ENCODE data around the gene PLEKHA1. TPM values are rescaled to one million over a fixed set of nuclear protein-coding genes. Genes with fewer than 3 reads are reported as not detected.

The PLEKHA1 gene
- total RNA-seq, 1 experiment from 2014 or later, result 10.0 TPM

DNA sequence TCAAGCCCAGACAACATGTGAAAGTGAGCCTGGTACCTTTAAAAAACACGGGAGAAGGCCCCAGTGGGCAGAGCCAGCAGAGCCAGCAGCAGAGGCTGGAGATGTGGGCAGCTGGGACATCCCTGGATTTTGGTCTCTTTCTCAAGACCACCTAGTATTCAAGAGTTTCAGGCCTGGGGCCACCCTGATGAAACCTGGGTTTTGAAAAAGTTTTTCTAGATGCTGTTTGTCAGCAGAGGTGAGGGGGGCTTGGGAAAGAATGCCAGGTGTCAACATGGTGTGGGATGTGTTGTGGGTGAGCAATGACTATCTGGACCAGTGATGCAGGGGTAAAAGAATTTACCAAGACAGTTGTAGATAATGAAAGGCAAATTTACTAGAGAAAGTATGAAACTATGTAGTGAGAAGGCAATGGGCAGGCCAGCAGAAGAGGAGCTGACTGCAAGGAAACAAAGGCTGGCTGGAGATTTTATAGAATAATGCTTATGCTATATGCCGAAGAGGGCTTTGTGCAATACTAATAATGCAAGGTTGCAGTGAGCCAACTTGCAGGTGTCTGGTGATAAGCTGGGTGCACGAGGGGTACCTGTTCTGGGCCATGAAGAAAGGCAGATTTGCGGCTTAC is 28.1 kb upstream of the PLEKHA1 start:
- no peak for DNase-seq (ENCODE audit: low read depth)

DNA sequence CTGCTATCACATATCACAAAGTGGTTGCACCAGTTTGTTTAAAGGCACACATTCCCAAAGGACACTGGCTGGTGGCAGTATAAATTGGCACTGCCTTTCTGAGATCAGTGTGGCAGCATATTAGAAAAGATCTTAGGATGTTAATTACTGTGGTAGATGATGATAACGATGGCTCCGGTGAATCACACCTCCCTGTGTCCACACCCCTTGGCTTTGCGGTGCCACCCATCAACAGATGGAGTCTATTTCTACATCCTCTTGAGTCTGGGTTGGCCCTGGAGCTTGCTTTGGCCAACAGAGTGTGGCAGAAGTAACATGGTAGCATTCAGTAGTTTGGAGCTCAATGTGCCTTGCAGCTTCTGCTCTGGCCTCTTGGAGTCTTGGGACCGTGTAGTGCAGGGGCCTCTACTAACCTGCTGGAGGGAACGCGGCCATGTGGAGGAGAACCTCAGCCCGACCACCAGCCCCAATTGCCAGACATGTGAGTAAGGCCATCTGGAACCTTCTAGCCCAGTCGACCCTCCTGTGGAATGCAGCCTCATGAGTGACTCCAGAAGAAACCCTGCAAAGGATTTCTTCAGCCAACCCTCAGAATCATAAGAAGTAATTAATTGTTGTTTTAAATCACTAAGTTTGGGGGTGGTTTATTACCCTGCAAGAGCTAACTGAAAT is 27.2 kb upstream of the PLEKHA1 start:
- no peak for DNase-seq (ENCODE audit: low read depth)

- DNase-seq (ENCODE audit: low read depth), result peak; percentile 53
Observed at GRCh38 chr10:122348512-122348911, 26.0 kb upstream of the PLEKHA1 start.

DNA sequence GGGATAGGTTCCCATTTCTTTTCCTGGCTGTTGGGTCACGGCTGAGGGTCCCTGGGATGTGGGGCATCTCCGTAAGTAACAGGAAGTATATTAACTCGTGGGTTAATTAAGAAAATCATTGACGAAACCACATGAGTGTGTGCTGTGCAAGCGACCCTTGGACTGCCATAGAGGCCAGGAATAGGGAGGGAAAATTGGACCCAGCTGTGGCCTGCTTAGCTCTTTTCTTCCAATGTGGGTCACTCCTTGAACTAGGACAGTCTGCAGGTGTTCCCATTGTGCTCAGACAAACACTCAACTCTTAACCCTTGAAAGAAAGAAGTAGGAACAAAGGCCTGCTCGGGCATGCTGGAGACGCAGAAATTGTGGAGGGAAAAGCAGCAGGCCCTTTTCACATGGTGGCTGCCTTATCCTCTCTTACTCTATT is 25.6 kb upstream of the PLEKHA1 start:
- DNase-seq (ENCODE audit: low read depth), result no peak

GRCh38 chr10:122349758-122350369 is 24.6 kb upstream of the PLEKHA1 start:
- no peak for DNase-seq (ENCODE audit: low read depth)

DNA sequence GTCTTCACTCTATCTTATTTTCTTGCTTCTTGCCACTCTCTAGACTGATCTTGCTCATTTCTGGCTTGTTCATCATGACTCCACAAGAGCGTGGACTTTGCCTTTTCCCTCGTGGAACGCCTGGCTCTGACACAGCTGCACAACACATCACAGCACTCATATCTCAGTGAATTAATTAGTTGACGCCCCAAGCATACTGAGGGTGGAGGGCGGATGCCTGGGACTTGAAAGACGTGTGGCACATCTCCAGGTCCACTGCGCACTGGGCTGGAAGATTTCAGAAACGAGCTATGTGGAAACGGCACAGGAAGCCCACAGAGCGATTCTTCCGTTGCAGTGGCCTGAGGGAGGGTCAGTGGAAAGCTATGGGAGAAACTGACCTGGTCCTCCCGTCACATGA is 23.6 kb upstream of the PLEKHA1 start:
- no peak for DNase-seq (ENCODE audit: low read depth)

DNA sequence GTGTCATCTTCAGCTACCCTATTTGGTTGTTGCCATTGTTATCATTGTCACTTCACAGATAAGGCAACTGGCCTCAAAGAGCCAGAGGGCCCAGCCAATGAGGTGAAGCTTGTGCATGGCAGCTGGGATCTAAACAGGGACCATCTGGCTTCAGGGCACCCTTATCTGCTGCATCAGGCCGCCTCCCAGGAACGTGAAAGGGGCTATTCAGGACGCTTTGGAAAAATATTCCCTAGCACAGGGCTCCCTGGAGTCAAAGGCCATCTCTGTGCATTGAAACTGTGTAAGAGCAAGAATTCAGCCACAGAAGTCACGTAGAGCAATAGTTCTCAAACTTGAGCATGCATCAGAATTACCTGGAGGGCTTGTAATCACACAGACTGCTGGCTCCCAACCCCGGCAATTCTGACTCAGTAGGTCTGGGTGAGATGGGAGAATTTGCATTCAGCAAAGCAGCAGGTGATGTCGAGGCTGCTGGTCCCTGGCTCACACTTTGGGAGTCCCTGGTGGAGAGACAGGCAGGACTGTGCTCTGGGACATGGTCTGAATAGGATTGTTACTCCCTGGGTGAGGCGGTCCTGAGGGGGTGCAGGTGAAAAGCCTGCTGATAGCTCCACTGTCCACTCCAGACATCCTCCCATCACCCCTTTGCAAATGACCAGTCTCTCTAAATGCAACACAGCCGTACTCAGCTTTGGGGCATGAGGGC is 21.5 kb upstream of the PLEKHA1 start:
- no peak for DNase-seq (ENCODE audit: low read depth)

DNA sequence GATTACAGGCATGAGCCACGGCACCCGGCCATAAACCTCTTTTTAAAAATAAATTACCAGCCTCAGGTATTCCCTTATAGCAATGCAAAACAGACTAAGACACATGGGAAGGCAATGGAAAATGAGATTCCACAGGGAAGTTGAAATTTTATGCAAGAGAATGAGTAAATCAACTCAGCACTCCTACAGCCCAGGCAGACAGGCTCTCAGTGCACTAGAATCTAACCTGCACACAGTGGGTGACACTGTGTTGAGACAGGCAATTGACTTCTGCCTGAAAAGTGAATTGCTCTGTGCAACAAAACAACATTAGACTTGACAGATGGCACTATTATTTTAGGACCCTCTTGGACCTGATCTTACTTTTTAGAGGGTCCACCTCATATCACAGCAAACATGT is 20.1 kb upstream of the PLEKHA1 start:
- no peak for DNase-seq (ENCODE audit: low read depth)

DNA sequence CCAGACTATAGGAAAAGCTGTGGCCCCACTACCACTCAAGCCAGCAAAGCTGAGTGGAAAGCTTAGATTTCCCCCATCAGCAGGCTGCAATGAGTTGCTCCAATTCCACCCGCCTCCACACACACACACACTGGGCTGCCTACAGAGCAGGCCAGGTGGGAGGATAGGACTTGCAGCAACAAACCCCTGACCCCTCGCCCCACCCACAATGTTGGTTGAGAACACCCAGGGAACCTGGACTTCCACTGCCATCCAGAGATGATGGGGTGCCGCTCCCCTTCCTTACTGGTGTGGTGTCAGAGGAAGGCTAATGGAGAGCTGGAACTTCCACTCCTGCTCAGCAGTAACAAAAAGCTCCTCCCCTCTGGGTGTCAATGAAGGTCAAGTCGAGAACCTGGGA is 16.8 kb upstream of the PLEKHA1 start:
- no peak for DNase-seq (ENCODE audit: low read depth)

- no peak for DNase-seq (ENCODE audit: low read depth)
Observed at GRCh38 chr10:122359621-122360020, 14.9 kb upstream of the PLEKHA1 start.

- DNase-seq (ENCODE audit: low read depth), result no peak
Observed at GRCh38 chr10:122361046-122361445, 13.5 kb upstream of the PLEKHA1 start.

- DNase-seq (ENCODE audit: low read depth), result no peak
Observed at GRCh38 chr10:122362031-122362592, 12.4 kb upstream of the PLEKHA1 start.

GRCh38 chr10:122362621-122363020 is 11.9 kb upstream of the PLEKHA1 start:
- DNase-seq (ENCODE audit: low read depth), result peak; percentile 74

DNA sequence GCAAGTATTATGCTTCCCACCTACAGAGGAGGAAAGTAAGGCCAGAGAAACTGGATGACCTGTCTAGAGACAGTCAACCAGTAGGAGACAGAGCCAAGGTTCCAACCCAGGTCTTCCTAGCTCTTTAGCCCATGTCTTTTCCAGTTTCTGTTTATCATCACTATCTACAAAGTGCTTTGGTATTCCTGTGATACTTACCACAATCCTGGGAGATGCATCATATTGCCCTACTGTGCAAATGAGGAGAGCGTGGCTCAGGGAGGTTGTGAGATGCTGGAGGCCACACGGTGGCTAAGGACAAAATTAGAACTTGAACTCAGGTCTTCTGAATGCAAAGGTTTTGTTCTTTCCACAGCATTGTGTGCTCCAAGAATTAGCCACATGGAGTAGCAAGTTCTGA is 11.2 kb upstream of the PLEKHA1 start:
- DNase-seq (ENCODE audit: low read depth), result peak; percentile 15

GRCh38 chr10:122363722-122364463 is 10.6 kb upstream of the PLEKHA1 start:
- no peak for DNase-seq (ENCODE audit: low read depth)

GRCh38 chr10:122368502-122369254 is 5.8 kb upstream of the PLEKHA1 start:
- DNase-seq (ENCODE audit: low read depth), result no peak

DNA sequence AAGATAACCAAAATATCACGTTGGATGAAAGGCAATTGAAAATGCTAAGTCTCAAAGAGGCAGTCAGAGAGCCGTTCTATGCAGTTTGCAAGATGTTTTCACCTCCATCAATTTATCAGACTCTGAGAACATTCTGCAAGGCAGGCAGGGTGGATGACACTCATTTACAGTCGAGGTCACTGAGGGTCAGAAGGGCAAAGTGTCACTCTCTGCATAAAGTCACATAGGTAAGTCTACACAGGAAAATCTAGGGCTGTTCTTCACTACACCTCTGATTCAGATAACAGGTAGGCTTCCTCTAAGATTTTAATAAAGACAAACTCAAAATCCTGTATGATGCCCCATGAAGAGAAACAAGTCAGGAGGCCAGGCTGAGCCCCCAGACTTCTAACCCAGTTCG is 1.4 kb upstream of the PLEKHA1 start:
- no peak for DNase-seq (ENCODE audit: low read depth)

- DNase-seq (ENCODE audit: low read depth), result peak; percentile 3
Observed at GRCh38 chr10:122373721-122374120, 787 bp upstream of the PLEKHA1 start.

- peak; percentile 65 for DNase-seq (ENCODE audit: low read depth)
Observed at GRCh38 chr10:122374859-122375678, 561 bp downstream of the PLEKHA1 start.

- DNase-seq (ENCODE audit: low read depth), result no peak
Observed at GRCh38 chr10:122375679-122376160, 1.2 kb downstream of the PLEKHA1 start.

Measured in RPMI7951 (cell line).